Loucy (cell line): ENCODE measurements around the gene ZFPM1.

Source experiments
- H2AFZ ChIP-seq: fragments of 200-600 bp; sonication (generic); 2 replicates; pipeline ENCODE4 v1.6.0; 2016; ENCODE audit warnings: antibody characterized with exemption, mild to moderate bottlenecking, low read length, moderate library complexity
- H3F3A ChIP-seq: fragments of 200-600 bp; 2 replicates; pipeline ENCODE4 v1.6.0; 2016; ENCODE audit warnings: antibody characterized with exemption, low read depth, mild to moderate bottlenecking
- H3K27me3 ChIP-seq: fragments of 200-600 bp; sonication (generic); 2 replicates; pipeline ENCODE4 v1.6.1; 2014; ENCODE audit warnings: low read length, mild to moderate bottlenecking; ENCODE audit not compliant: insufficient read depth, poor library complexity, severe bottlenecking
- H3K36me3 ChIP-seq: fragments of 200-600 bp; sonication (generic); 2 replicates; pipeline ENCODE4 v1.6.1; 2016; ENCODE audit warnings: low read length; ENCODE audit not compliant: insufficient read depth
- H3K4me1 ChIP-seq: fragments of 200-600 bp; sonication (generic); 2 replicates; pipeline ENCODE4 v1.5.1; 2014; ENCODE audit warnings: low read length, mild to moderate bottlenecking; ENCODE audit not compliant: insufficient read depth, poor library complexity, severe bottlenecking
- H3K4me2 ChIP-seq: fragments of 200-600 bp; sonication (generic); 2 replicates; pipeline ENCODE4 v1.6.0; 2014; ENCODE audit warnings: antibody characterized with exemption, low read length, low read depth, mild to moderate bottlenecking; ENCODE audit not compliant: poor library complexity, severe bottlenecking
- H3K4me3 ChIP-seq: fragments of 200-600 bp; sonication (generic); 2 replicates; pipeline ENCODE4 v1.5.1; 2014; ENCODE audit warnings: low read length, mild to moderate bottlenecking, mixed read lengths; ENCODE audit not compliant: poor library complexity, severe bottlenecking
- H3K79me2 ChIP-seq: fragments of 200-600 bp; sonication (generic); 2 replicates; pipeline ENCODE4 v1.6.1; 2014; ENCODE audit warnings: low read length; ENCODE audit not compliant: insufficient read depth
- H3K9ac ChIP-seq: fragments of 200-600 bp; sonication (generic); 2 replicates; pipeline ENCODE4 v1.6.0; 2014; ENCODE audit warnings: mild to moderate bottlenecking, low read depth, low read length, moderate library complexity; ENCODE audit not compliant: poor library complexity, severe bottlenecking
- H3K9me2 ChIP-seq: fragments of 200-600 bp; sonication (generic); replicated peaks from 2 replicates; pipeline ENCODE4 v1.6.1; 2016; ENCODE audit warnings: low read depth, low read length, mixed read lengths
- H3K9me3 ChIP-seq: fragments of 200-600 bp; sonication (generic); 2 replicates; pipeline ENCODE4 v1.6.1; 2014; ENCODE audit warnings: mild to moderate bottlenecking, antibody characterized with exemption, low read length, low read depth; ENCODE audit not compliant: insufficient read depth
- H4K20me1 ChIP-seq: fragments of 200-600 bp; sonication (generic); 2 replicates; pipeline ENCODE4 v1.6.0; 2014; ENCODE audit warnings: antibody characterized with exemption, low read length, mild to moderate bottlenecking; ENCODE audit not compliant: insufficient read depth, poor library complexity, severe bottlenecking
- EZH2phosphoT487 ChIP-seq: fragments of 200-600 bp; IDR thresholded peaks from 2 replicates; pipeline ENCODE4 v1.6.1; 2018; ENCODE audit warnings: antibody characterized with exemption, mild to moderate bottlenecking, moderate library complexity, borderline replicate concordance
- TF ChIP-seq, protein P1 (sequence below): fragments of 200-600 bp; sonication (generic); conservative IDR thresholded peaks from 2 replicates; pipeline ENCODE4 v1.5.1; 2014; ENCODE audit warnings: mild to moderate bottlenecking, antibody characterized with exemption, low read length

The ZFPM1 gene

DNA sequence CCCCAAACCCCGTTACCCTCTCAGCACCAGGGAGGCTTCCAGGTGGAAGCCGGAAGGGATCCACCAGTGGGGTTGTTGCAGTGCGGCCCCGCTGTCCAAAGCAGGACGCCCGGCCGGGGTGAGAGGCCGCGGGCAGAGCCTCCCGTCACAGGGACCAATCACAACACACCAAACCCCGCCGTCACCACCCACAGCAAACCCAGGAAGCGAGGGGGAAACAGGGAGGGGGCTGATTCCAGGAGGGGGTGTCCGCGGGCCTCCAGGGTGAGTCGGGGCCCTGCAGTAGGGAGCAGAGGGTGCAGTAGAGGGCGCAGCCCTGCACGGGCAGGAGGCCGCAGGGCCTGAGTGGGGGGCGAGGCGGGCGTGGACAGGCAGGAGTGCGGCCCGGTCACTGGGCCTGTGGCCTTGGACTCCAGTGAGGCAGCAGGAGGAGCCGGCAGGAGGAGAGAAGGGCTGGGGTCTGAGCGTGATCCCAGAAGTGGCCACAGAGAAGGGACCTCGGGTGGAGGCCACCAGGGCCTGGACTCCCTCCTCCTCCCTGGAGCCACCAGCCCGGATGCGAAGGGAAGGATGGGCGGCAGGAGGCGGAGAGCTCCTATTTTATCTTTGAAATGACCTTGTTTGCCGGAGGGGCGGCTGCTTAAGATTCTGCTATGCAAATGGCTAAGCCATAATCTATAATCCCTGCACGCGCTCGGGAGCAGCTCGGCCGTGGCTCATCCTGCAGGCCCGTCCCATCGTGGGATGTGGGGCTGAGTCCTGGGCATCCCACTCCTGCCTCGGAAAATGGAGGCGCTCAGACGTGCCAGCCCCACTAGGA lies 41.5 kb downstream of the ZFPM1 start:
- no peak overlapping the region for H3K9ac ChIP-seq
- H3K9me3 ChIP-seq: no peaks in the 10 kb centered on the region
- H3K9me2 ChIP-seq: no peaks in the 10 kb centered on the region
- TF ChIP-seq, protein P1, sequence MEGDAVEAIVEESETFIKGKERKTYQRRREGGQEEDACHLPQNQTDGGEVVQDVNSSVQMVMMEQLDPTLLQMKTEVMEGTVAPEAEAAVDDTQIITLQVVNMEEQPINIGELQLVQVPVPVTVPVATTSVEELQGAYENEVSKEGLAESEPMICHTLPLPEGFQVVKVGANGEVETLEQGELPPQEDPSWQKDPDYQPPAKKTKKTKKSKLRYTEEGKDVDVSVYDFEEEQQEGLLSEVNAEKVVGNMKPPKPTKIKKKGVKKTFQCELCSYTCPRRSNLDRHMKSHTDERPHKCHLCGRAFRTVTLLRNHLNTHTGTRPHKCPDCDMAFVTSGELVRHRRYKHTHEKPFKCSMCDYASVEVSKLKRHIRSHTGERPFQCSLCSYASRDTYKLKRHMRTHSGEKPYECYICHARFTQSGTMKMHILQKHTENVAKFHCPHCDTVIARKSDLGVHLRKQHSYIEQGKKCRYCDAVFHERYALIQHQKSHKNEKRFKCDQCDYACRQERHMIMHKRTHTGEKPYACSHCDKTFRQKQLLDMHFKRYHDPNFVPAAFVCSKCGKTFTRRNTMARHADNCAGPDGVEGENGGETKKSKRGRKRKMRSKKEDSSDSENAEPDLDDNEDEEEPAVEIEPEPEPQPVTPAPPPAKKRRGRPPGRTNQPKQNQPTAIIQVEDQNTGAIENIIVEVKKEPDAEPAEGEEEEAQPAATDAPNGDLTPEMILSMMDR: no peak
- TF ChIP-seq EZH2phosphoT487: no peak
- no peaks in the 10 kb centered on the region for H3K4me1 ChIP-seq
- H3K36me3 ChIP-seq: no peaks in the 10 kb centered on the region; the same call in 1 of the 2 replicates
- H3K79me2 ChIP-seq: no peaks in the 10 kb centered on the region
- no peaks in the 10 kb centered on the region for H4K20me1 ChIP-seq
- H2AFZ ChIP-seq: no peak overlapping the region
- H3F3A ChIP-seq: no peaks in the 10 kb centered on the region
- H3K4me2 ChIP-seq: no peak overlapping the region
- no peaks in the 10 kb centered on the region for H3K27me3 ChIP-seq
- H3K4me3 ChIP-seq: no peak overlapping the region

DNA sequence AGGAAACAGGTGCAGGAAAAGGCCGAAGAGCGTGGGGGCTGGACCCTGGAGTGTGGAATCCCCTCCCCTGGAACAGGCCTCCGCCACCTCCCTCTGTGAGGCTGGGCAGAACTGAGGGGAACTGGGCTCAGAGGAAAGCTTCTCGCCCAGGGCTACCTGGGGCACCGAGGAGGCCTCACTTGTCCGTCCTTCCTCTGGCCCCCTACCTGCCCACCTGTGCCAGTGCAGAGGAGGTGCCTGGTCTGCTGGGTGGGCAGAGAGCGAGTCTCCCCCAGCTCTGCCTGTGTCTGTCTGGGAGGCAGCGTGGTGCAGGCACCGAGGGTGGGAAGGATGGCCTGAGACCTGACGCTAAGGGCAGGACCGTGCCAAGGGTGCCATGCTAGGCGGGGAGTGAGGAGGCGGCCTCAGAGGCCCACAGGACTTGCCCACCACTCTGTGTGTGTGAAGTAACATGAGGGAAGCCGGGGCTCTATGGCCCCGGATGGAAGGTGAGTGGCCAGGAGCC lies 42.2 kb downstream of the ZFPM1 start:
- no peaks in the 10 kb centered on the region for H3K9me3 ChIP-seq
- no peaks in the 10 kb centered on the region for H3K4me1 ChIP-seq
- H4K20me1 ChIP-seq: no peaks in the 10 kb centered on the region
- no peak overlapping the region for H3K9ac ChIP-seq
- no peaks in the 10 kb centered on the region for H3K9me2 ChIP-seq
- H3F3A ChIP-seq: no peaks in the 10 kb centered on the region
- no peak overlapping the region for H2AFZ ChIP-seq
- no peaks in the 10 kb centered on the region for H3K36me3 ChIP-seq
- H3K79me2 ChIP-seq: no peaks in the 10 kb centered on the region
- no peak overlapping the region for H3K4me2 ChIP-seq
- no peak for TF ChIP-seq EZH2phosphoT487
- TF ChIP-seq, protein P1: no peak
- H3K4me3 ChIP-seq: no peak overlapping the region
- H3K27me3 ChIP-seq: no peaks in the 10 kb centered on the region

DNA sequence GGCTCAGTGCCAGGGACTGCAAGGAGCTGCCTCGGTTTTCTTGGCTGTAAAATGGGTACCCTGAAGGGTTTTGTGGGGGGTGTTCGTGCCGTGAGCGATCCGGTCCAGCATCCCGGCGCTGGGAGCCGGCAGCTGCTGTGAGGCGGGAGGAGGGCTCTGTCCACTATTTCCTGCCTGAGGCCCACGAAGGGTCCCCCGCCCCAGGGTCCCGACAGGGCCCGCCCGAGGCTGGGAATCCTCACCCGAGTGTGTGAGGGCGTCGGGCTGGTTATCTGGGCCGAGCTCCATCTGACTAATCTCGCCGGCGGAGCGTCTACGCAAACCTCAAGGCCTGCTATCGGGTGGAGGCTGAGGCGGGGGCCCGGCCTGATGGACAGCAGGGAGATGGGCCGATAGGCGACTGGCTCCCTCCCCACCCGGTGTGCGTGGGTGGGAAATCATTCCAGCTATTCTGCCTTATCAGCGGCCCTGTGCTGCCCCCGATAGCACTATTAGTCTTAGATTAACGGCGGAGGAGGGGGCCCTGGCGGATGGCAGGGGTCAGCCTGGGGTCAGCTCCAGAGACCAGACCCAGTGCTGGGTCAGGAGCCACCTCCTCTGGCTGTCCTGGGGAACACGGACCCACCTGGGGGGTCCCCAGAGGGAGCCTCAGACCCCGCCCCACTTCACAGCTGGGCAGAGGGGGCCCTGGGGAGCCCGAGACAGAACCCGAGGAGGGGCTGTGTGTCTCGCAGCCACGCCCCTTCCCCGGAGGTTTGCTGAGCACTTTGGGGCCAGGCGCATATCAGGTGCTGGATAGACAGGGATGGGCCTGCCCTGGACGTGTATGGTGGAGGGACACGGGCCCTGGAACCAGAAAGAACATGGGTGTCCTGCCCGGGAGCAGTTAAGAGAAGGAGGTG lies 44.7 kb downstream of the ZFPM1 start:
- H3K9me3 ChIP-seq: no peaks in the 10 kb centered on the region
- no peaks in the 10 kb centered on the region for H3K9me2 ChIP-seq
- H3K9ac ChIP-seq: no peak overlapping the region
- no peak overlapping the region for H3K4me2 ChIP-seq
- peaks cover 3% of the 10 kb centered on the region for H4K20me1 ChIP-seq
- no peaks in the 10 kb centered on the region for H3F3A ChIP-seq
- H3K79me2 ChIP-seq: peaks cover 10% of the 10 kb centered on the region; the same call in 1 of the 2 replicates
- H3K4me1 ChIP-seq: no peaks in the 10 kb centered on the region
- TF ChIP-seq, protein P1: no peak
- H3K4me3 ChIP-seq: no peak overlapping the region
- H3K36me3 ChIP-seq: peaks cover 5% of the 10 kb centered on the region; the same call in 1 of the 2 replicates
- H3K27me3 ChIP-seq: no peaks in the 10 kb centered on the region
- no peak overlapping the region for H2AFZ ChIP-seq
